HepG2 (cell line): ENCODE data around the gene PGM5.

Experiments used
- BRD4 ChIP-seq: sonication (generic); formaldehyde crosslinking; IDR thresholded peaks from 2 replicates; pipeline ENCODE4 v1.4.0; 2020; ENCODE audit warnings: missing genetic modification reagents
- HOXA3 ChIP-seq: sonication (generic); formaldehyde crosslinking; IDR thresholded peaks from 2 replicates; pipeline ENCODE4 v1.5.0; 2020; ENCODE audit warnings: missing genetic modification reagents
- MAF1 ChIP-seq: sonication (generic); formaldehyde crosslinking; IDR thresholded peaks from 2 replicates; pipeline ENCODE4 v1.5.0; 2020; ENCODE audit warnings: missing genetic modification reagents, borderline replicate concordance
- NFYB ChIP-seq: sonication (generic); formaldehyde crosslinking; IDR thresholded peaks from 2 replicates; pipeline ENCODE4 v1.4.0; 2020; ENCODE audit warnings: missing genetic modification reagents
- ZNF619 ChIP-seq: sonication (generic); formaldehyde crosslinking; IDR thresholded peaks from 2 replicates; pipeline ENCODE4 v1.4.0; 2020; ENCODE audit warnings: mild to moderate bottlenecking, missing genetic modification reagents
- TF ChIP-seq, protein P1 (sequence below): sonication (generic); formaldehyde crosslinking; IDR thresholded peaks from 2 replicates; pipeline ENCODE4 v1.4.0; 2020; ENCODE audit warnings: missing genetic modification reagents

DNA sequence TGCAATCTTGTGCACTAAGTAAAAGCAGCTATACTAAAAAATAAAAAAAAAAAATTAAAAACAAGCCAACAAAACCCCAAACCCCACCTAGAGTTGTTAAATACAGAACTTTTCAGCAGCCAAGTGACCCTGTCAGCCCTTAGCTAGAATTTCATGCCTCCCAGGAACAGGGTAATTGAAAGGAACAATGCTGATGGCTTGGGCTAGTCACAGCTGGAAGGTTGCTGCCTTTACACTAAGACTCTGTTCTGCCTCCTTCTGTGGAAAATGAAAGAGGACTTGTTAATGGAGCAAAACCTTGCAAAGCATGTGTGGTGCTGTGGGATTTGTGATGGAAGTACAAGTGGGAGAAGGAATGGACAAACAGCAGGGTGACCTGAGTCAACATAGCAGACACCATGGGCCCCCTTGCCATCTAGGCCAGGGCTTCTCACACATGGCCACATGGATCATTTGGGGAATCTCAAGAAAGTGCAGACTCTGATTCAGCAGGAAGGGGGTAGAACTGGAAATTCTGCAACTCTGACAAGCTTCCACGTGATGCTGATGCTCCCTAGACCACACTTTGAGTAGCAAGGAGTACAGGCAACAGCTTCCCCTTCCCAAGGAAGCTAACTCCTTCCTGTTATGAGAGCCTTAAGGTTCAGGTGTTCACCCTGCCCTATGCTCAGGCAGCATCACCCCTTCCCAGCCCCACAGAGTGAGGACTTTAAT lies 199.2 kb downstream of the PGM5 start:
- TF ChIP-seq ZNF619 (no peak), MAF1 (CRISPR knock-in tag) (no peak), NFYB (CRISPR knock-in tag) (no peak), BRD4 (no peak), HOXA3 (CRISPR knock-in tag) (no peak)
- TF ChIP-seq, protein P1, sequence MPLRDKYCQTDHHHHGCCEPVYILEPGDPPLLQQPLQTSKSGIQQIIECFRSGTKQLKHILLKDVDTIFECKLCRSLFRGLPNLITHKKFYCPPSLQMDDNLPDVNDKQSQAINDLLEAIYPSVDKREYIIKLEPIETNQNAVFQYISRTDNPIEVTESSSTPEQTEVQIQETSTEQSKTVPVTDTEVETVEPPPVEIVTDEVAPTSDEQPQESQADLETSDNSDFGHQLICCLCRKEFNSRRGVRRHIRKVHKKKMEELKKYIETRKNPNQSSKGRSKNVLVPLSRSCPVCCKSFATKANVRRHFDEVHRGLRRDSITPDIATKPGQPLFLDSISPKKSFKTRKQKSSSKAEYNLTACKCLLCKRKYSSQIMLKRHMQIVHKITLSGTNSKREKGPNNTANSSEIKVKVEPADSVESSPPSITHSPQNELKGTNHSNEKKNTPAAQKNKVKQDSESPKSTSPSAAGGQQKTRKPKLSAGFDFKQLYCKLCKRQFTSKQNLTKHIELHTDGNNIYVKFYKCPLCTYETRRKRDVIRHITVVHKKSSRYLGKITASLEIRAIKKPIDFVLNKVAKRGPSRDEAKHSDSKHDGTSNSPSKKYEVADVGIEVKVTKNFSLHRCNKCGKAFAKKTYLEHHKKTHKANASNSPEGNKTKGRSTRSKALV (CRISPR knock-in tag) = no peak
